B cell (primary cell): ENCODE results near the gene PUM1. TPM values are rescaled to one million over a fixed set of nuclear protein-coding genes. Genes with fewer than 3 reads are reported as not detected.
"Not testable (repeated sequence)": the region's sequence is repeated elsewhere in the genome, so short reads cannot be mapped to it uniquely, and the experiment has no call there.

Source experiments
- ATAC-seq: fragments of 200-7000 bp; cut with Tn5 transposase; one replicate; pipeline ENCODE4 v1.10.0; 2021; ENCODE audit warnings: low read depth, mild to moderate bottlenecking, moderate number of reproducible peaks, moderate library complexity
- CTCF ChIA-PET: fragments of 350-600 bp; sonication (Branson Sonifier 250); formaldehyde crosslinking; loops from one replicate; lab custom pipeline; 2021; ENCODE audit warnings: antibody characterized with exemption, inconsistent platforms; lab: Charles Lee
- POLR2A ChIA-PET: fragments of 350-600 bp; sonication (Branson Sonifier 250); formaldehyde crosslinking; loops from one replicate; lab custom pipeline; 2021; ENCODE audit warnings: antibody characterized with exemption; lab: Charles Lee
- DNase-seq: peaks from one replicate; pipeline ENCODE4 v3.0.0; 2013
- H2AFZ ChIP-seq: 2 replicates; pipeline ENCODE4 v1.6.1; 2012; ENCODE audit warnings: mild to moderate bottlenecking, low read depth, low read length; ENCODE audit not compliant: insufficient read depth, poor library complexity, severe bottlenecking
- H3K27ac ChIP-seq, 2 donors: 1 replicate in 1 of 2; 2 replicates in 1 of 2; pipeline ENCODE4 v1.5.1; 2012 to 2013; ENCODE audit warnings: low read length in 2 of 2, mild to moderate bottlenecking in 2 of 2, moderate library complexity in 1 of 2
- H3K27me3 ChIP-seq, 4 experiments: fragments of 200-600 bp in 1 of 4; sonication (generic) in 1 of 4; replicated peaks in 1 of 4; 1 replicate in 2 of 4; 2 replicates in 2 of 4; pipeline versions ENCODE4 v1.6.1 to v1.7.0; 2013 to 2016; ENCODE audit warnings: low read length in 3 of 4, mild to moderate bottlenecking in 2 of 4, mixed read lengths in 1 of 4, moderate library complexity in 1 of 4; ENCODE audit not compliant: insufficient read depth in 4 of 4, control insufficient read depth in 3 of 4; ENCODE audit errors: control extremely low read depth in 1 of 4
- H3K36me3 ChIP-seq, 2 experiments: replicated peaks in 1 of 2; 1 replicate in 1 of 2; 2 replicates in 1 of 2; pipeline versions ENCODE4 v1.6.1 to v1.7.1; 2013; ENCODE audit warnings: low read length in 1 of 2; ENCODE audit not compliant: insufficient read depth in 2 of 2, control insufficient read depth in 1 of 2; ENCODE audit errors: control extremely low read depth in 1 of 2, extremely low read depth in 1 of 2
- H3K4me1 ChIP-seq, 2 donors: fragments of 200-600 bp in 1 of 2; sonication (generic) in 1 of 2; 1 replicate in 1 of 2; 2 replicates in 1 of 2; pipeline versions ENCODE4 v1.5.1 to v1.6.1; 2013 to 2017; ENCODE audit warnings: low read length in 2 of 2; ENCODE audit not compliant: control insufficient read depth in 2 of 2, insufficient read depth in 2 of 2
- H3K4me2 ChIP-seq: replicated peaks from 2 replicates; pipeline ENCODE3; 2012; ENCODE audit warnings: mild to moderate bottlenecking, low read depth, low read length; ENCODE audit not compliant: poor library complexity, severe bottlenecking
- H3K4me3 ChIP-seq, 5 experiments: fragments of 200-600 bp in 1 of 5; sonication (generic) in 1 of 5; 1 replicate in 3 of 5; 2 replicates in 2 of 5; pipeline versions ENCODE4 v1.5.1 to v1.7.0; 2011 to 2016; ENCODE audit warnings: low read length in 4 of 5, mild to moderate bottlenecking in 4 of 5, low read depth in 2 of 5, control low read depth in 1 of 5, moderate library complexity in 1 of 5; ENCODE audit not compliant: insufficient read depth in 1 of 5; ENCODE audit errors: control extremely low read depth in 1 of 5, extremely low read depth in 1 of 5
- H3K79me2 ChIP-seq: fragments of 200-600 bp; sonication (generic); one replicate; pipeline ENCODE4 v1.6.0; 2016; ENCODE audit warnings: low read length; ENCODE audit not compliant: control insufficient read depth, insufficient read depth
- H3K9ac ChIP-seq: fragments of 200-600 bp; sonication (generic); 2 replicates; pipeline ENCODE4 v1.6.1; 2017; ENCODE audit warnings: mild to moderate bottlenecking, low read length, moderate library complexity
- H3K9me3 ChIP-seq, 3 donors: one replicate each; pipeline versions ENCODE4 v1.6.1 to v1.7.1; 2013; ENCODE audit warnings: low read length in 2 of 3; ENCODE audit not compliant: control insufficient read depth in 2 of 3, insufficient read depth in 1 of 3; ENCODE audit errors: control extremely low read depth in 1 of 3
- H4K20me1 ChIP-seq: 2 replicates; pipeline ENCODE4 v1.6.0; 2012; ENCODE audit warnings: mild to moderate bottlenecking, low read length; ENCODE audit not compliant: insufficient read depth, control insufficient read depth, poor library complexity, severe bottlenecking
- H3K27ac Mint-ChIP-seq: one replicate; pipeline ENCODE4 v1.8.0; 2021; ENCODE audit warnings: mixed read lengths
- H3K27me3 Mint-ChIP-seq: one replicate; pipeline ENCODE4 v1.8.0; 2021; ENCODE audit warnings: mixed read lengths
- H3K4me1 Mint-ChIP-seq: one replicate; pipeline ENCODE4 v1.8.0; 2021; ENCODE audit warnings: mixed read lengths
- H3K4me3 Mint-ChIP-seq: one replicate; pipeline ENCODE4 v1.8.0; 2021; ENCODE audit warnings: mixed read lengths
- H3K9me3 Mint-ChIP-seq: one replicate; pipeline ENCODE4 v1.8.0; 2022; ENCODE audit warnings: mixed read lengths; ENCODE audit not compliant: insufficient read depth
- EZH2 ChIP-seq: IDR thresholded peaks from 2 replicates; pipeline ENCODE4 v1.6.1; 2012; ENCODE audit warnings: borderline replicate concordance, low read depth, mild to moderate bottlenecking, moderate library complexity, low read length; ENCODE audit not compliant: insufficient read depth, poor library complexity, severe bottlenecking
- WGBS: methylation state at CpG from one replicate; pipeline ENCODE4 v1.1.5; 2013; ENCODE audit warnings: missing lambda C conversion rate; ENCODE audit not compliant: insufficient coverage; 5-methylcytosine and 5-hydroxymethylcytosine counted together
- intact Hi-C: fragments of 100-400 bp; cut with micrococcal nuclease; formaldehyde crosslinking; loops from one replicate; pipeline ENCODE4 v1.10.0; 2022
- polyA plus RNA-seq: library from polyadenylated mRNA; depleted of rRNA; stranded (reverse); fragments of >200 nt; gene quantifications from 2 replicates; pipeline ENCODE4 v1.2.3, GENCODE V29; 2012
- total RNA-seq, 2 donors: library from RNA; stranded (reverse); fragments of 120-200 nt in 1 of 2; gene quantifications; 1 replicate in 1 of 2; 2 replicates in 1 of 2; pipeline versions ENCODE4 v1.2.3 to v1.2.4, GENCODE V29; 2013 to 2022
- TF ChIP-seq, protein P1 (sequence below): fragments of 200-600 bp; IDR thresholded peaks from one replicate; pipeline ENCODE4 v1.8.0; 2022; ENCODE audit warnings: antibody characterized with exemption, mild to moderate bottlenecking

Gene PUM1
- total and polyA plus RNA-seq, 2 donors (not counting 1 experiment from before 2014, with no cell fraction given), result 52.8 to 177 TPM

DNA sequence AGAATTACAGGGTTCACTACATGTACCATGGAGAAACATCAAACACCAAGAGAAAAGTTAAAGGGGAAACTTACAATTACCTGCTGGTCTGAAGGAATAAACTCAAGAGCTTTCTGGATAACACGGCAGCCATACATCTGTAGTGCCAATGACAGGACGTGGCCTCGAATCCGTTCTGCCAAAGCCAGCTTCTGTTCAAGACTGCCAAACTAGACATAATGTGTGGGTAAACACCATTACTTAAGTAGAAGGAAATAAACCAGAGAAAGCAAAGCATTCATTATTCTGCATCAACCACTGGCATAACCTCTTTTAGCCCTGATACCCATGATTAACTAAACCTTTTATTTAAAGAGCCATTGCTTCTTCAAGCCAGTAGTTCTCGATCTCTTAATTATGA is 115.5 kb downstream of the PUM1 start:
- Mint-ChIP-seq H3K27me3 (no peaks in the 10 kb centered on the region), H3K27ac (peak overlapping the region; percentile 16), H3K9me3 (no peaks in the 10 kb centered on the region), H3K4me1 (peaks cover 7% of the 10 kb centered on the region), H3K4me3 (no peak overlapping the region)
- Histone ChIP-seq H4K20me1 (peaks cover 32% of the 10 kb centered on the region), H2AFZ (no peak overlapping the region), H3K36me3 (peaks cover 8 to 85% of the 10 kb centered on the region in 2 experiments), H3K79me2 (peaks cover 27% of the 10 kb centered on the region), H3K4me2 (no peak overlapping the region), H3K27ac (no peak overlapping the region), H3K4me1 (no peaks in the 10 kb centered on the region), H3K27me3 (no peaks in the 10 kb centered on the region), H3K9me3 (no peaks in the 10 kb centered on the region), H3K9ac (no peak overlapping the region), H3K4me3 (no peak overlapping the region)
- no peak for TF ChIP-seq EZH2
- TF ChIP-seq, protein P1, sequence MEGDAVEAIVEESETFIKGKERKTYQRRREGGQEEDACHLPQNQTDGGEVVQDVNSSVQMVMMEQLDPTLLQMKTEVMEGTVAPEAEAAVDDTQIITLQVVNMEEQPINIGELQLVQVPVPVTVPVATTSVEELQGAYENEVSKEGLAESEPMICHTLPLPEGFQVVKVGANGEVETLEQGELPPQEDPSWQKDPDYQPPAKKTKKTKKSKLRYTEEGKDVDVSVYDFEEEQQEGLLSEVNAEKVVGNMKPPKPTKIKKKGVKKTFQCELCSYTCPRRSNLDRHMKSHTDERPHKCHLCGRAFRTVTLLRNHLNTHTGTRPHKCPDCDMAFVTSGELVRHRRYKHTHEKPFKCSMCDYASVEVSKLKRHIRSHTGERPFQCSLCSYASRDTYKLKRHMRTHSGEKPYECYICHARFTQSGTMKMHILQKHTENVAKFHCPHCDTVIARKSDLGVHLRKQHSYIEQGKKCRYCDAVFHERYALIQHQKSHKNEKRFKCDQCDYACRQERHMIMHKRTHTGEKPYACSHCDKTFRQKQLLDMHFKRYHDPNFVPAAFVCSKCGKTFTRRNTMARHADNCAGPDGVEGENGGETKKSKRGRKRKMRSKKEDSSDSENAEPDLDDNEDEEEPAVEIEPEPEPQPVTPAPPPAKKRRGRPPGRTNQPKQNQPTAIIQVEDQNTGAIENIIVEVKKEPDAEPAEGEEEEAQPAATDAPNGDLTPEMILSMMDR, result no peak
- DNase-seq, result no peak
- ChIA-PET CTCF (no interaction called here), POLR2A (no interaction called here)
- intact Hi-C loops, result no loop called here
- WGBS, result 100% methylated on average over 1 of the region's 5 CpGs
- no peak for ATAC-seq

DNA sequence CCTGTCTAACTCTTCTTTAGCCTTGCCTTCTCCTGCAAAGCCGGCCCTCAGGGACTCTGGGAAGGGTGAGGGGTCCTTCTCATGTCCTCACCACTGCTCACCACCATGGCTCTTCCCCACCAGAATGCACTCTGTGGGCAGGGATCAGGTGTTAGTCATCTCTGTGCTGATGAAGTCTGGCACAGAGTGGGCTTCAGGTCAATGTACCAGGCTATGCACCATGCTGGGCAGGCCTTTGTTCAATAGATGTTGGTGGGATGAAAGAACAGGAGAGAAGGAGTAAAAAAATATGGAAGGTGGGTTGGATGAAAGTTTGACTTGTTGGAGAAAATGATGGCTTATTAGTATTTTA is 116.1 kb downstream of the PUM1 start:
- no CpG with 5 or more reads among the region's 1 CpG for WGBS

DNA sequence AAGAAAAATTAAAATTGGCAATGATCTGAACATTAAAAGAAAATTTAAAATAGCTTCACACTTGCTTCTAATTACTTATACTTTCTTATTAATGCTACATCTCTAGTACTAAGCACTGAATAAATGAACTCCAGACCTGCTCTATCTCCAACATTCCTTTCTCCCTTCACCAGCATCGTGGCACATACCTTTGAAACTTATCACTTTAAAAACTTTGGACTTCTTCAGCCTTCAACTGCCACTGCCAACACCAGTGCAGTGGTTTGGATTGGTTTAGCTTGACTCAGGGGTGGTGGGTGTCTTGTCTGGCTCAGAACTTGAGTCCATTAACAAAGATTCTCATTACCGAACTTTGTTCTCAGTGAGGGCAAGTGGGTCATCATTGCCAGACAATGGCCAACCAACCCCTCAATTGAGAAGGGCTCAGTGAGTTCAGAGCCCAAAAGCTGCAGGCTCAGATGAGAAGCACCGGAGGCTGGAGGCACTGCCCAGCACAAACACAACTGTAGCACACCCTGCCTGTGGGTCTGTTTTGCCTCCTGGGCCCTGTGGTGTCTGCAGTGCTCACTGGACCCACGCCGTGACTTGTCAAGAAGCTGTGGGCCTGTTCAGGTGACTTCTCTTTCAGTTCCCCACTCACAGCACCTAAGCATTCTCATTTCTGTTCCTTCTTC is 116.6 kb downstream of the PUM1 start:
- H3K27ac ChIP-seq, H3K4me3 ChIP-seq, H2AFZ ChIP-seq, H3K27me3 Mint-ChIP-seq, CTCF ChIA-PET, H3K4me1 ChIP-seq, H3K9me3 Mint-ChIP-seq, H3K9ac ChIP-seq, H3K4me1 Mint-ChIP-seq, POLR2A ChIA-PET, DNase-seq, H3K4me2 ChIP-seq, H3K27me3 ChIP-seq, intact Hi-C loops, H3K4me3 Mint-ChIP-seq, H3K9me3 ChIP-seq, ATAC-seq: not testable (repeated sequence)
- no CpG with 5 or more reads among the region's 5 CpGs for WGBS
- Histone ChIP-seq H3K79me2 (peaks cover 22% of the 10 kb centered on the region), H4K20me1 (peaks cover 25% of the 10 kb centered on the region), H3K36me3 (peaks cover 12 to 87% of the 10 kb centered on the region in 2 experiments)
- peak overlapping the region; percentile 41 for H3K27ac Mint-ChIP-seq

More for the DNA sequence above, 116.1 kb downstream of the PUM1 start:
- H3K4me2 ChIP-seq, H3K27me3 Mint-ChIP-seq, H3K9me3 Mint-ChIP-seq, ATAC-seq, CTCF ChIA-PET, POLR2A ChIA-PET, H3K4me3 ChIP-seq, H3K27ac ChIP-seq, DNase-seq, H3K4me3 Mint-ChIP-seq, intact Hi-C loops, H3K4me1 ChIP-seq, H3K9me3 ChIP-seq, H3K4me1 Mint-ChIP-seq, H3K27ac Mint-ChIP-seq, H2AFZ ChIP-seq, H3K27me3 ChIP-seq, H3K9ac ChIP-seq: not testable (repeated sequence)
- peaks cover 28% of the 10 kb centered on the region for H4K20me1 ChIP-seq
- H3K36me3 ChIP-seq, result peaks cover 12 to 87% of the 10 kb centered on the region in 2 experiments
- H3K79me2 ChIP-seq, result peaks cover 22% of the 10 kb centered on the region
